HCT116 (cell line): ENCODE results near the gene PNKP. TPM values are rescaled to one million over a fixed set of nuclear protein-coding genes. Genes with fewer than 3 reads are reported as not detected.

ENCODE experiments used
- ATAC-seq: fragments of 200-7000 bp; cut with Tn5 transposase; 2 replicates; pipeline ENCODE4 v1.9.1; 2020; ENCODE audit warnings: mild to moderate bottlenecking, moderate library complexity
- BruUV-seq: library from RNA; stranded (reverse); fragments of 400-500 nt; replicated peaks from 2 replicates; lab custom pipeline; 2021; lab: Mats Ljungman, UMichigan
- CTCF ChIA-PET: fragments of 300-600 bp; sonication (Branson Sonifier 250); formaldehyde crosslinking; loops from one replicate; lab custom pipeline; 2021; ENCODE audit warnings: antibody characterized with exemption; lab: Charles Lee
- POLR2A ChIA-PET: fragments of 300-600, 350-600 bp; sonication (Branson Sonifier 250); formaldehyde crosslinking; loops from one replicate; lab custom pipeline; 2021; ENCODE audit warnings: antibody characterized with exemption; lab: Charles Lee
- RAD21 ChIA-PET, 2 experiments: fragments of 300-600 bp; sonication (Branson Sonifier 250); formaldehyde crosslinking; loops; one replicate each; lab custom pipeline; 2023; ENCODE audit warnings: low total read pairs in 2 of 2; ENCODE audit not compliant: uncharacterized antibody in 2 of 2, unreplicated experiment in 2 of 2, low non-redundant PET in 1 of 2; lab: Charles Lee
- DNase-seq: peaks from one replicate; pipeline ENCODE4 v3.0.0-alpha.2; 2010; ENCODE audit warnings: low read depth, low spot score
- H2AFZ ChIP-seq: fragments of 200-600 bp; shearing (Covaris generic), sonication (generic); 2 replicates; pipeline ENCODE4 v1.6.1; 2017; ENCODE audit warnings: low read depth, mixed run types, mixed read lengths, antibody characterized with exemption, low read length; ENCODE audit not compliant: poor library complexity, severe bottlenecking
- H3K27ac ChIP-seq: 2 replicates; pipeline ENCODE4 v1.5.1; 2012; ENCODE audit warnings: low read depth, low read length
- H3K27me3 ChIP-seq: fragments of 200-600 bp; sonication (generic); 2 replicates; pipeline ENCODE4 v1.6.1; 2016; ENCODE audit warnings: mixed run types, low read length, mixed read lengths; ENCODE audit not compliant: insufficient read depth
- H3K36me3 ChIP-seq, 2 experiments: fragments of 200-500 bp in 1 of 2; fragments of 200-600 bp in 1 of 2; sonication (Bioruptor generic) in 1 of 2; sonication (generic) in 1 of 2; 2 replicates each; pipeline versions ENCODE4 v1.5.1 to v1.6.1; 2014 to 2016; ENCODE audit warnings: low read length in 2 of 2, inconsistent platforms in 1 of 2, mixed read lengths in 1 of 2, mixed run types in 1 of 2; ENCODE audit not compliant: insufficient read depth in 2 of 2, control insufficient read depth in 1 of 2
- H3K4me1 ChIP-seq, 2 experiments: fragments of 200-600 bp in 1 of 2; sonication (generic) in 1 of 2; 2 replicates each; pipeline versions ENCODE4 v1.5.1 to v1.6.1; 2012 to 2017; ENCODE audit warnings: low read length in 2 of 2, inconsistent platforms in 1 of 2, mild to moderate bottlenecking in 1 of 2, mixed read lengths in 1 of 2, mixed run types in 1 of 2, moderate library complexity in 1 of 2; ENCODE audit not compliant: insufficient read depth in 2 of 2, control insufficient read depth in 1 of 2
- H3K4me2 ChIP-seq: fragments of 200-600 bp; sonication (generic); 2 replicates; pipeline ENCODE4 v1.6.1; 2017; ENCODE audit warnings: mixed run types, low read length, mixed read lengths
- H3K4me3 ChIP-seq, 2 experiments: fragments of 200-600 bp in 1 of 2; sonication (generic) in 1 of 2; replicated peaks in 1 of 2; 2 replicates each; pipeline ENCODE4 v1.5.1; 2011 to 2016; ENCODE audit warnings: low read length in 2 of 2, control low read depth in 1 of 2, low read depth in 1 of 2, mild to moderate bottlenecking in 1 of 2, mixed read lengths in 1 of 2, mixed run types in 1 of 2
- H3K79me2 ChIP-seq: fragments of 200-600 bp; sonication (generic); 2 replicates; pipeline ENCODE4 v1.6.1; 2017; ENCODE audit warnings: mild to moderate bottlenecking, mixed run types, low read length, moderate library complexity, mixed read lengths; ENCODE audit not compliant: insufficient read depth
- H3K9ac ChIP-seq: fragments of 200-600 bp; sonication (generic); 2 replicates; pipeline ENCODE4 v1.6.1; 2016; ENCODE audit warnings: low read length, mixed read lengths
- H3K9me2 ChIP-seq: fragments of 200-600 bp; sonication (generic), shearing (Covaris generic); 2 replicates; pipeline ENCODE4 v1.6.1; 2017; ENCODE audit warnings: mixed run types, mild to moderate bottlenecking, moderate library complexity; ENCODE audit not compliant: insufficient read depth
- H3K9me3 ChIP-seq, 2 experiments: fragments of 200-500 bp in 1 of 2; fragments of 200-600 bp in 1 of 2; sonication (Bioruptor generic) in 1 of 2; sonication (generic) in 1 of 2; 2 replicates each; pipeline ENCODE4 v1.6.1; 2014 to 2017; ENCODE audit warnings: low read length in 2 of 2, mixed read lengths in 2 of 2, inconsistent platforms in 1 of 2, low read depth in 1 of 2, mild to moderate bottlenecking in 1 of 2, mixed run types in 1 of 2, moderate library complexity in 1 of 2; ENCODE audit not compliant: control insufficient read depth in 1 of 2, insufficient read depth in 1 of 2
- H4K20me1 ChIP-seq: fragments of 200-600 bp; sonication (generic), shearing (Covaris generic); 2 replicates; pipeline ENCODE4 v1.6.1; 2017; ENCODE audit warnings: mixed run types, mild to moderate bottlenecking, moderate library complexity; ENCODE audit not compliant: insufficient read depth
- EGR1 ChIP-seq: IDR thresholded peaks from 2 replicates; pipeline ENCODE4 v1.6.1; 2012; ENCODE audit warnings: low read depth
- JUND ChIP-seq: IDR thresholded peaks from 2 replicates; pipeline ENCODE4 v1.6.1; 2012
- MAX ChIP-seq: IDR thresholded peaks from 2 replicates; pipeline ENCODE4 v1.6.1; 2012
- POLR2AphosphoS5 ChIP-seq: IDR thresholded peaks from 2 replicates; pipeline ENCODE4 v1.6.1; 2011; ENCODE audit warnings: mild to moderate bottlenecking, low read depth, low read length, moderate library complexity
- intact Hi-C: fragments of 100-400 bp; cut with micrococcal nuclease; formaldehyde crosslinking; loops from 2 replicates; pipeline ENCODE4 v1.10.0; 2022
- total RNA-seq: library from RNA; stranded (reverse); gene quantifications from one replicate; pipeline ENCODE4 v1.2.1, GENCODE V29; 2021; ENCODE audit not compliant: unreplicated experiment

PNKP gene
- total RNA-seq, 1 experiment from 2014 or later = 129 TPM

- DNase-seq (no peak), ATAC-seq (no peak)
- intact Hi-C loops = no loop called here
- no peak overlapping the region for H3K4me3 ChIP-seq
- peaks cover 9% of the 10 kb centered on the region; the same call in 1 of the 2 replicates for H3K79me2 ChIP-seq
- no peak overlapping the region for H3K27ac ChIP-seq
- H3K9me3 ChIP-seq = peaks cover 0 to 6% of the 10 kb centered on the region in 2 experiments; a peak in 1 of 4 replicates
- no peak for TF ChIP-seq MAX
- TF ChIP-seq POLR2AphosphoS5 = no peak
- RAD21 ChIA-PET = no interaction called here
- no peak overlapping the region for H3K4me2 ChIP-seq
- POLR2A ChIA-PET = no interaction called here
- no peak overlapping the region for H2AFZ ChIP-seq
- no TSS peak for BruUV-seq
- peaks cover 12 to 18% of the 10 kb centered on the region in 2 experiments for H3K36me3 ChIP-seq
- CTCF ChIA-PET = no interaction called here
- H4K20me1 ChIP-seq = no peaks in the 10 kb centered on the region
- no peak overlapping the region for H3K9ac ChIP-seq
- H3K4me1 ChIP-seq = peaks cover 9 to 23% of the 10 kb centered on the region in 2 experiments
- H3K9me2 ChIP-seq = no peaks in the 10 kb centered on the region
- no peaks in the 10 kb centered on the region for H3K27me3 ChIP-seq
Observed at GRCh38 chr19:49881672-49882394, 14.5 kb upstream of the PNKP start.

GRCh38 chr19:49881186-49881585 lies 13.8 kb upstream of the PNKP start:
- Histone ChIP-seq H3K9ac (no peak overlapping the region), H2AFZ (no peak overlapping the region), H3K27me3 (no peaks in the 10 kb centered on the region), H3K27ac (no peak overlapping the region), H3K4me1 (peaks cover 9 to 23% of the 10 kb centered on the region in 2 experiments), H3K79me2 (peaks cover 9% of the 10 kb centered on the region; the same call in 1 of the 2 replicates), H4K20me1 (no peaks in the 10 kb centered on the region), H3K9me2 (no peaks in the 10 kb centered on the region), H3K4me2 (no peak overlapping the region), H3K4me3 (no peak overlapping the region), H3K36me3 (peaks cover 12 to 18% of the 10 kb centered on the region in 2 experiments), H3K9me3 (peaks cover 0 to 6% of the 10 kb centered on the region in 2 experiments; a peak in 1 of 4 replicates)
- CTCF ChIA-PET = no interaction called here
- BruUV-seq = no TSS peak
- RAD21 ChIA-PET = no interaction called here
- intact Hi-C loops = no loop called here
- TF ChIP-seq EGR1 (no peak), JUND (no peak)
- ATAC-seq = no peak
- no peak for DNase-seq
- POLR2A ChIA-PET = no interaction called here
